ENCODE data around the gene SLC22A16.

Gene SLC22A16

DNA sequence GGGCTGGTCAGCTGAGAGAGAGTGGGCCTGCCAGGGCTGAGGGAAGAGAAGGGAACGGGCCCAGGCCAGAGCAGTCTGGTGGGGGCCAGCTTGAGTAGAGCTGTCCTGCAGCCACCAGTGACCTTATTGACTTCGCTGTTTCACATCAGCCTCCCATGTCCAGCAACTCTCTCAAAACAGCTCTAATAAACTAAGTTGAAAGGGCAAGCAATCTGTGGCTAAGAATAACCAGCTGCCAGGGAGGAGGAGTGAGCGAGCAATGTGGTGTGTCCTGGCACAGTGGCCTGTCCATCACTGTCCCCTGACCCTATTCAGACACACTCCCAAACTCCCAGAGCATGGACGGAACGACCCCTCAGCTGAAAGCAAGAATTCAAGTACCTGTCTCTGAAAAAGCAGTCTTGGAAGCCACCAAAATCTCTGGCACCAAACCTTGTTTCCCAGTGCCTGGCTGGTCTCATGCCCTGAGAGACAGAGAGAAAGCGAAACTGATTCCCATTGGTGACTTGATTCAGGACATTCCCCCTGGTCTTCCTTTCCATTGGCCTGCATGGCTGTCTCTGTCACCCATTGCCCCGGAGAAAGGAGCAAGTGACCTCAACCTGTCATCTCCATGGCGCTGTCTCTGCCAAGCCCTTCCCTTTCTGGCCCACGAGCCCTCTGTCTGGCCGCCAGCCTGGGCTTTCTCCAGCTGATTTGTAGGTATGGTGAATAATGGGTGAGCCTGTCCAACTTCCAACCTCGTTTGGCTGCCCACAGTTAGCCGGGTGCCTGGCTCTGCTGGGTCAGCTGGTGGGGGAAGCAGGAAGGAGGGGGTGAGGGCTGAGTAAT lies 61.1 kb downstream of the SLC22A16 start, which contains the start of gene DDO:
Gene DDO, minus strand, starts transcription at position 490 of the 831 bp plus-strand sequence. CDS start 2,113 bp downstream, outside the sequence.
- TF ChIP-seq POLR2AphosphoS5 (IDR thresholded peaks at IDR 0.05; ENCODE audit: low read depth, low read length) (no peak), POLR2A (IDR thresholded peaks at IDR 0.05; ENCODE audit: low read depth, low read length) (no peak), TAF1 (IDR thresholded peaks at IDR 0.05; ENCODE audit: borderline replicate concordance, low read depth, low read length) (no peak)
- no peak for FAIRE-seq

DNA sequence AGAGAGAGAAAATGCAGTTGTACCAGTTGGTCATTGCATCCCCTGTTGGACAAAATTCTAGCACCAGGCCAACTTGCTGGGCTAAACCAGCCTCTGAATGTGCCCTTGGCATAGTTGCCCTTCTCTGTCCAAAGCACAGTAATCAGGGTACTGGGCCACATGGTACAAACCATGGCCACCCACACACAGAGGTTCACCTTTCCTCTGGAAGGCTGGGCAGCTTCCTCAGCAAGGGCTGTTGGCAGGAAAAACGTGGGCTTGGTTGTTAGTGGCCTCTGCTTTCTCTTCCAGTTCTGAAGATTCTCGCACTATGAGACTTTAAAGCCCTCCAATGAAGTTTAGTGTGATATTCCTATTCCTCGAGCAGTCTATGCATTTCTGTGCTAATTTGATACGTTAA lies 61.7 kb downstream of the SLC22A16 start:
- TF ChIP-seq POLR2A (IDR thresholded peaks at IDR 0.05; ENCODE audit: low read depth, low read length) (no peak), POLR2AphosphoS5 (IDR thresholded peaks at IDR 0.05; ENCODE audit: low read depth, low read length) (no peak), TAF1 (IDR thresholded peaks at IDR 0.05; ENCODE audit: borderline replicate concordance, low read depth, low read length) (no peak)
- no peak for FAIRE-seq
- no peak for DNase-seq (ENCODE audit: insufficient read length)

More for the DNA sequence above, 61.1 kb downstream of the SLC22A16 start, which contains the start of gene DDO:
- no peak for DNase-seq (ENCODE audit: insufficient read length)

DNA sequence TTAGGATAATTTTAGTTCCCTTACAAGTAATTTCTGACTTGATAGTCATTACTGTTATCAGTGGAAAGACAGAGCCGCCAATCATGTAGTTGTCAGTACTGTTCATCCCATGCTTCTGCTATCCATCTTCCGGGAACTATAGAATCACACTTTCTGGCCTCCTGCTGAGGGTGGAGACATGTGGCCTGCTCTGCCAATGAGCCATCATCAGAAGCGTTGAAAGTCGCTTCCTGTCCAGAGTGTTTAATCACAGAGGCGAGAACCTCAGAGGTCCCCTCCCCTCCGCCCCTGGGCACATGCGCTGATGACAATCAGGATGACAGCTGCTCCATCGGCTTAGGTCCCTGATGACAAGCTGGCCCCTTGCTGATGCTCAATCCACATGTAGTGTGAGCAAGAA lies 64.1 kb downstream of the SLC22A16 start:
- FAIRE-seq = no peak
- no peak for DNase-seq (ENCODE audit: insufficient read length)
- no peak for TF ChIP-seq POLR2A (IDR thresholded peaks at IDR 0.05; ENCODE audit: low read depth, low read length)

DNA sequence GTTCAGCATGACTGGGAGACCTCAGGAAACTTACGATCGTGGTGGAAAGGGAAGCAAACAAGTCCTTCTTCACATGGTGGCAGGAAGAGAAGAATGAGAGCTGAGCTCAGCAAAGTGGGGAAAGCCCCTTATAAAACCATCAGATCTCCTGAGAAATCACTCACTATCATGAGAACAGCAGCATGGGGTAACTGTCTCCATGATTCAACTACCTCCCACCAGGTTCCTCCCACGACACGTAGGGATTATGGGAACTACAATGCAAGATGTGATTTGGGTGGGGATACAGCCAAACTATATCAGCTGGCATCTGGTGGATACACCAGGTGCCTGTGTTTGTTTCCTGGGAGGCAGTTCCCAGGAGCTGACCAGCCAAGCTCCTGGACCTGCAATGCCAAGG lies 65.9 kb downstream of the SLC22A16 start:
- no peak for FAIRE-seq
- TF ChIP-seq POLR2AphosphoS5 (IDR thresholded peaks at IDR 0.05; ENCODE audit: low read depth, low read length) (no peak), POLR2A (IDR thresholded peaks at IDR 0.05; ENCODE audit: low read depth, low read length) (no peak), TAF1 (IDR thresholded peaks at IDR 0.05; ENCODE audit: borderline replicate concordance, low read depth, low read length) (no peak)
- DNase-seq (ENCODE audit: insufficient read length) = no peak

DNA sequence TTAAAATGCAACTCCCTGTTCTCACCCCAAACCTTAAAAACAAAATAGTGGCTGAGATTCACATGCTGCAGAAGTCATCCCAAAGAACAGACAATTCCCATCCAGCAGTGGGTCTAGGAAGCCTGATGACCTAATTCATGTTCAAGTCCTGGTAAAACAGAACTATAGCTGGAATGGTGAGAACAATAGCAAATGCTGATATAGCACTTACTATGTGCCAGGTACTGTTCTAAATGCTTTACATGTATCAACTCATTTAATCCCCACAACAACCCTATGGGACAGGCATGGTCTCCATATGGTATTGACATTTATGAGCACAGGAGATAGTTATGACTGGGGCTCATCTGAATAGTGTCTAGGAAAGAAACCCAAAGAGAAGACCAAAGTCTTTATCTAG lies 66.6 kb downstream of the SLC22A16 start:
- TF ChIP-seq POLR2A (IDR thresholded peaks at IDR 0.05; ENCODE audit: low read depth, low read length) = no peak
- TF ChIP-seq POLR2AphosphoS5 (IDR thresholded peaks at IDR 0.05; ENCODE audit: low read depth, low read length) = no peak
- no peak for TF ChIP-seq TAF1 (IDR thresholded peaks at IDR 0.05; ENCODE audit: borderline replicate concordance, low read depth, low read length)
- no peak for DNase-seq (ENCODE audit: insufficient read length)
- no peak for FAIRE-seq

DNA sequence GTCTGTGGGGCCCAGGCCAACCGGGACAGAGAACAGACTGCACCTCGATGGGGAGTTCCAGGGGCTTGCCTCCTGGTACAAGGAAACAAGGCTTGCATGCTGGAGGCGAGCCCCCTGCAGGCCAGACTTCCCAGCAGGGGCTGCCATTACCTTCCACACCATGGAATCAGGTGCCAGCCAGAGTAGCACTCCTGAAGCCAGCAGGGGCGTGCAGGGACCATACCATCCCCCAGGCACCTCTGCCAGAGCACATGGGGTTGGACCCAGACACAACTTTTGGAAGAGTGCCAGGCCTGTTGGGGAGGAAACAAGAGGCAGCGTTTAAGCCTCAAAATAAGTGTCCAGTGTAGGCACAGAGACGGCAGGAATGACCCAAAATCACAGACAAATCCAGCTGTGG lies 67.5 kb downstream of the SLC22A16 start:
- TF ChIP-seq TAF1 (IDR thresholded peaks at IDR 0.05; ENCODE audit: borderline replicate concordance, low read depth, low read length) (no peak), POLR2AphosphoS5 (IDR thresholded peaks at IDR 0.05; ENCODE audit: low read depth, low read length) (no peak), POLR2A (IDR thresholded peaks at IDR 0.05; ENCODE audit: low read depth, low read length) (no peak)
- DNase-seq (ENCODE audit: insufficient read length) (no peak), FAIRE-seq (no peak)

DNA sequence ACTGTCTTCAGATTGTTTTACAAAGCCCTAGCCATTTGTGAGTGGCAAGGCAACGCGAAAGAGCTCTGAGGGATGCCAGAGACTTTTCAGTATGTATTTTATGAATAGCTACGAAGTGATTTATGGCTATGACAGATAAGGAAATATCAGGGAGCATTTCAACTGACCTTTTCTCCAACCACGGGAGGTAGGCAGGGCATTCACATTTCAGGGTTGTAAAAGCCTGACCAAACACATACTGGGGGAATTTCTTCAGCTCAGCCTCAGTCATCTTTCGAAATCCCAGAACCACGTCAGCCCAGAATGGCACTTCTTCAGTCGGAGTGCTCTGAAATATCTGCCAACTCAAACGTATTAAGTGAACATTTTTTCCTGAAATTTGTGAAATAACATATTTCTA lies 71.8 kb downstream of the SLC22A16 start:
- no peak for FAIRE-seq
- DNase-seq (ENCODE audit: insufficient read length) = no peak
- TF ChIP-seq TAF1 (IDR thresholded peaks at IDR 0.05; ENCODE audit: borderline replicate concordance, low read depth, low read length) = no peak
- no peak for TF ChIP-seq POLR2A (IDR thresholded peaks at IDR 0.05; ENCODE audit: low read depth, low read length)
- no peak for TF ChIP-seq POLR2AphosphoS5 (IDR thresholded peaks at IDR 0.05; ENCODE audit: low read depth, low read length)

DNA sequence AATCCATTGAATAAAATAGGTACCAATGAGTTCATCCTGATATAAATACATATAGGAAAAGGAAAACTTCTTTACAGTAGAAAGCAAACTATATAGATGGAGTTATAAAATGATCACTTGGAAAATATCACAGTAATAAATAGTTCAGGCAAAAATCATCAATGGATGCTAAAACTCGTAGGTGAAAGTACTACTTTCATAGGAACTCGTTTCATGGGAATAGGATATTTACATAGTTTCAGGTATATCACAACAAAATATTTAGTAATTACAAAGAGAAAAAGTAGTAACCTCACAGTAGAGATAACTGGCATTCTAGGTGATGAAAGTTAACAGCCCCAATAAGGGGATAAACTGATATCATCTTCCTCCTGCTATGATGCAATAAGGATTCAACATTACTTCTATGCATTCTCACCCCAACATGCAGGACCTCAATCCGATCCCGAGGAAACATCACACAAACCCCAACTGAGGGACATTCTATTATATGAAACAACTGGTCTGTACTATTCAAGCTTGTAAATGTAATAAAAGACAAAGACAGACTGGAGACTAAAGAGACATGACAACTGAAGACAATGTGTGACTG lies 74.7 kb downstream of the SLC22A16 start:
- DNase-seq (ENCODE audit: insufficient read length) (no peak), FAIRE-seq (no peak)
- no peak for TF ChIP-seq POLR2AphosphoS5 (IDR thresholded peaks at IDR 0.05; ENCODE audit: low read depth, low read length)
- TF ChIP-seq TAF1 (IDR thresholded peaks at IDR 0.05; ENCODE audit: borderline replicate concordance, low read depth, low read length) = no peak
- TF ChIP-seq POLR2A (IDR thresholded peaks at IDR 0.05; ENCODE audit: low read depth, low read length) = no peak

DNA sequence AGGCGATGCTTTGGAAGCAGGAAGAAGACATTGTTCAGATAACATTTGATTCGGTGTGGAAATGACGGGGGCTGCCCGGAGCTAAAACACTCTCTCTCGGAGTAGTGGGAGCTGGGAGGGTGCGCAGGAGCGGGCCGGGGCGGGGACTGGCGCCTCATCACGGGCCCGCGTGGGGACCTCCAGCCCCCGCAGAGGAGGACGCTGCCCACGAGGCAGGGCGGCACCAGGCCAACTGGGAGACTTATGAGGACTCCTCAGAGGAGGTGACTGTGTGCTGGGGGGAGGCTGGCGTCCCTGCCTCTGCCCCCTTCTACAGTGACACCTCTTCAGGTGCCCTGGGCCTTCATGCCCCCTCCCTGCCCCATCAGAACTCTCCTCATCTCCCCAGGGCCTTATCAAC lies 76.2 kb downstream of the SLC22A16 start:
- DNase-seq (ENCODE audit: insufficient read length) (no peak), FAIRE-seq (no peak)
- TF ChIP-seq TAF1 (IDR thresholded peaks at IDR 0.05; ENCODE audit: borderline replicate concordance, low read depth, low read length) (no peak), POLR2AphosphoS5 (IDR thresholded peaks at IDR 0.05; ENCODE audit: low read depth, low read length) (no peak), POLR2A (IDR thresholded peaks at IDR 0.05; ENCODE audit: low read depth, low read length) (no peak)

DNA sequence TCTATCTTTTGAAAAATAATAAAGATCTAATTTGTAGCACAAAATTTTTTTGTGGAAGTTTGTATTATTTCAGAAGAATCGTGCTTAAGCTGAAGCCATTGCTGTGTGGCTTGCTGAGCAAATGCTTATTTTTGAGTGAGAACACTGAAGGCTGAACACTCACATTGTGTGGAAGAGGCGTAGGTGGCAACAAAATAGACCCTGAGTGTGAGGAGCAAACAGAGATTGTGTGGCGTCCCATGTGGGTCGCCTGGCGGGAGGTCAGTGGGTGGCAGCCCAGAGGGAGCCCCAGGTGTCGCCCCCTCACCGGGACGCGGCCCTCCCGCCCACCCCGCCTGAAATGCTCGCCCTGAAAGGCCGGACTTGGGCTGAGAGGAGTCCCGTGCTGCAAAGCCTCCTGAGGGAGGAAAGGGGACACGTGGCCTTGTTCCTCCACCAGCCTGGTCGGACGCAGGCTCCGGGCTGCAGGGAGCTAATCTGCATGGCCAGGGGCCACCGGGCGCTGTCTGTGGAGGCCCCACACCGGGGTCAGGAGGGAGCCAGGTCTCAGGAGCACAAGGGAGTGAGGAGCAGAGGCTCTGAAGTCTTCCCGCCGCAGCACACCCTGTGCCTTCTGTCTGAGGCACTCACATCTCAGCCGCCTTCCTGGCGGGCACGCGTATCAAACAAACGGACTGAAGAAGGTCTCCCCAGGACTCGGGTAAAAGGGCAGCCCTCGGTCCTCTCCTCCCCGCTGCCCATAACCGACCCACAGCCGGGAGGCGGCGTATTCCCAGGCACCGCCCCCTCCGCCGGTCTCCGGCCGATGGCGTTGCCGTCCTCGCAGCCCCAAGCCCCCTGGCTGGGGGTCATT lies 77.0 kb downstream of the SLC22A16 start:
- FAIRE-seq = no peak
- TF ChIP-seq POLR2AphosphoS5 (IDR thresholded peaks at IDR 0.05; ENCODE audit: low read depth, low read length) (no peak), POLR2A (IDR thresholded peaks at IDR 0.05; ENCODE audit: low read depth, low read length) (no peak), TAF1 (IDR thresholded peaks at IDR 0.05; ENCODE audit: borderline replicate concordance, low read depth, low read length) (no peak)

DNA sequence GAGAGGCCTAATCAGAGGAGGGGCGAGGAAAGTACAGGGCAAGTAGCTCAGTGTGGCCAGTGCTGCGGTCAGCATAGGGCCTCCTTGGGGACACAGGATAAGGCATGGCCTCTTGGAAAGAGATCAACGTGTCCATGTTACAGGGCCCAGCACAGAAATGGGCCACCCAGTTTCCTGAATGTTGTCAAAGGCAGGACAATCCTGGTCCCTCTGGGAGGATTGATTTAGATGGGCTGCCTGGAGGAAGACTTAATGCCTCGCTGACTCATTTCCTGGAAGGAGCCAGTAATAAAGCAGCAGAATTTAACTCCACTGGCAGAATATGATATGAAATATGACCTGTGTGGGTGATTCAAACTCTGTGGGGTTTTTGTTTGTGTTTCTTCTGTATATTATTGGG lies 77.6 kb downstream of the SLC22A16 start:
- FAIRE-seq (no peak), DNase-seq (ENCODE audit: insufficient read length) (no peak)
- TF ChIP-seq POLR2AphosphoS5 (IDR thresholded peaks at IDR 0.05; ENCODE audit: low read depth, low read length) (no peak), TAF1 (IDR thresholded peaks at IDR 0.05; ENCODE audit: borderline replicate concordance, low read depth, low read length) (no peak), POLR2A (IDR thresholded peaks at IDR 0.05; ENCODE audit: low read depth, low read length) (no peak)

More for the DNA sequence above, 77.0 kb downstream of the SLC22A16 start:
- DNase-seq (ENCODE audit: insufficient read length) = no peak
